Measurements from ENCODE around the gene UBR1. TPM values are rescaled to one million over a fixed set of nuclear protein-coding genes. Genes with fewer than 3 reads are reported as not detected.

The UBR1 gene
- total and polyA plus RNA-seq, 3 donors from 2014 or later: 21.3 to 40.7 (median 36.5) TPM

- intact Hi-C loops (cut with DNase I; ENCODE audit: low total_unique reads): no loop called here
- no peaks in the 10 kb centered on the region for H3K36me3 ChIP-seq (ENCODE audit: low read depth, missing control alignments)
- 93 to 95% methylated on average over 6 of the region's 6 CpGs for WGBS, 2 donors
These were observed 34.9 kb downstream of the UBR1 start for GRCh38 chr15:43070893-43071292.

DNA sequence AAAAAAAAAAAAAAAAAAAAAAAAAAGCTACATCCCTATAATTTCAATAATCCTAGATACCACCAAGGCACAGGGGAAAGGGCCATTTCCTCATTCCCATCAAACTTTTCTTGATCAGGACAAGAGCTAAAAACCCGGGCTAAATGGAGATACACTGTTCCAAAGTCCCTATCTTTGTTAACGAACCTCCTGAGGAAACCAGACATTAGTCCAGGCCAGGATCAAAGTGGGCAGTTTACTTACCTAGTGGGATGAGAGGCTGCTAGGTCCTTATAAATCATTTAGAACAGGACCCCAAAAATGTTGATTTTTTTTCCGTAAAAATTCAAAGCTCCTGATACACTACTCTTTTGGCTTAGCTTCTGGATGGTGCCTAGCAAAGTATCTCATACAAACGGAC is 35.6 kb downstream of the UBR1 start:
- H3K9me3 ChIP-seq: no peaks in the 10 kb centered on the region
- no peaks in the 10 kb centered on the region for H3K4me1 ChIP-seq
- 86 to 88% methylated on average over 4 of the region's 4 CpGs for WGBS, 2 donors
- no peaks in the 10 kb centered on the region for H3K36me3 ChIP-seq (ENCODE audit: low read depth, missing control alignments)
- H3K27me3 ChIP-seq: no peaks in the 10 kb centered on the region
- TF ChIP-seq CTCF (IDR thresholded peaks at IDR 0.05) (no peak), POLR2A (IDR thresholded peaks at IDR 0.05) (no peak)
- no peak overlapping the region for H3K27ac ChIP-seq
- intact Hi-C loops (cut with DNase I; ENCODE audit: low total_unique reads): no loop called here
- no peak overlapping the region for H3K4me3 ChIP-seq
- DNase-seq: no peak

More at GRCh38 chr15:43070893-43071292, 34.9 kb downstream of the UBR1 start:
- TF ChIP-seq CTCF (IDR thresholded peaks at IDR 0.05) (no peak), POLR2A (IDR thresholded peaks at IDR 0.05) (no peak)
- Histone ChIP-seq H3K27me3 (no peaks in the 10 kb centered on the region), H3K4me3 (no peak overlapping the region), H3K9me3 (no peaks in the 10 kb centered on the region), H3K27ac (no peak overlapping the region), H3K4me1 (no peaks in the 10 kb centered on the region)
- no peak for DNase-seq

DNA sequence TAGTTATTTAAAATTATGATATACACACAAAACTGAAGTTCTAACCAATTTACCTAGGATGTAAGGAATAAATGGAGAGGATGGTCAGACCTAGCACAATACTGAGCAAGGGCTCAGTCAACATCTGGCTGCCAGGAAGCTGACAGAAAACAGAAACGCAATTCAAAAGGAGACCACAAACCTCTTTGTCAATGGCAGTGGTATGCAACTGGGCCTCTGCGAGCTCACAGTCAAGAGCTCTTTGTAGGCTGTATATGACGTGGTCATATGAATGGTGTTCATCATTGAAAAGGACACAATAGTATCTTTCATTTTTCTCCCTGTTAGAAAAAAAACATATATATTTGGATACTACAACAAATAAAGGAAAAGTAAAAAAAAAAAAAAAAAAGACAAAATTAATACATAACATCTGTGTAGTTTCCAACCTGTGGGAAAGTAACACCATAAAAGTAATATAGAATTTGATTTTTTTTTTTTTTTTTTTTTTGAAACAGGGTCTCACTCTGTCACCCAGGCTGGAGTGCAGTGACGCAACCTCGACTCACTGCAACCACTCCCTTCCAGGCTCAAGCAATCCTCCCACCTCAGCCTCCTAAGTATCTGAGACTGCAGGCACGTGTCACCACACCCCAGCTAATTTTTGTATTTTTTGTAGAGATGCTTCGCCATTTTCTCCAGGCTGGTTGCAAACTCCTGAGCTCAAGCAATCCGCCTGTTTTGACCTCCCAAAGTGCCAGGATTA is 37.9 kb downstream of the UBR1 start:
- intact Hi-C loops (cut with DNase I; ENCODE audit: low total_unique reads): no loop called here
- H3K9me3 ChIP-seq: no peaks in the 10 kb centered on the region
- no peak for DNase-seq
- no peaks in the 10 kb centered on the region for H3K4me1 ChIP-seq
- H3K27me3 ChIP-seq: no peaks in the 10 kb centered on the region
- no peak overlapping the region for H3K4me3 ChIP-seq
- TF ChIP-seq CTCF (IDR thresholded peaks at IDR 0.05) (no peak), POLR2A (IDR thresholded peaks at IDR 0.05) (no peak)
- H3K36me3 ChIP-seq (ENCODE audit: low read depth, missing control alignments): no peaks in the 10 kb centered on the region
- 93 to 94% methylated on average over 8 of the region's 8 CpGs for WGBS, 2 donors
- no peak overlapping the region for H3K27ac ChIP-seq

GRCh38 chr15:43056696-43057095 is 49.1 kb downstream of the UBR1 start:
- Histone ChIP-seq H3K4me3 (no peak overlapping the region), H3K27me3 (no peaks in the 10 kb centered on the region), H3K27ac (no peak overlapping the region), H3K36me3 (ENCODE audit: low read depth, missing control alignments) (no peaks in the 10 kb centered on the region), H3K9me3 (no peaks in the 10 kb centered on the region), H3K4me1 (no peaks in the 10 kb centered on the region)
- TF ChIP-seq POLR2A (IDR thresholded peaks at IDR 0.05) (no peak), CTCF (IDR thresholded peaks at IDR 0.05) (no peak)
- no peak for DNase-seq
- intact Hi-C loops (cut with DNase I; ENCODE audit: low total_unique reads): no loop called here

- DNase-seq: no peak
- Histone ChIP-seq H3K9me3 (no peaks in the 10 kb centered on the region), H3K27ac (no peak overlapping the region), H3K36me3 (ENCODE audit: low read depth, missing control alignments) (no peaks in the 10 kb centered on the region), H3K27me3 (no peaks in the 10 kb centered on the region), H3K4me1 (no peaks in the 10 kb centered on the region), H3K4me3 (no peak overlapping the region)
- WGBS, 2 donors: 82 to 85% methylated on average over 1 of the region's 1 CpG
- intact Hi-C loops (cut with DNase I; ENCODE audit: low total_unique reads): no loop called here
- no peak for TF ChIP-seq CTCF (IDR thresholded peaks at IDR 0.05)
- TF ChIP-seq POLR2A (IDR thresholded peaks at IDR 0.05): no peak
These were observed 53.0 kb downstream of the UBR1 start for GRCh38 chr15:43052860-43053259.
